ENCODE data around the gene WEE2.

GRCh38 chr7:141699860-141700259, 8.3 kb upstream of the WEE2 start:
- TF ChIP-seq POLR2A (IDR thresholded peaks at IDR 0.05), result no peak
- TF ChIP-seq, protein P1, sequence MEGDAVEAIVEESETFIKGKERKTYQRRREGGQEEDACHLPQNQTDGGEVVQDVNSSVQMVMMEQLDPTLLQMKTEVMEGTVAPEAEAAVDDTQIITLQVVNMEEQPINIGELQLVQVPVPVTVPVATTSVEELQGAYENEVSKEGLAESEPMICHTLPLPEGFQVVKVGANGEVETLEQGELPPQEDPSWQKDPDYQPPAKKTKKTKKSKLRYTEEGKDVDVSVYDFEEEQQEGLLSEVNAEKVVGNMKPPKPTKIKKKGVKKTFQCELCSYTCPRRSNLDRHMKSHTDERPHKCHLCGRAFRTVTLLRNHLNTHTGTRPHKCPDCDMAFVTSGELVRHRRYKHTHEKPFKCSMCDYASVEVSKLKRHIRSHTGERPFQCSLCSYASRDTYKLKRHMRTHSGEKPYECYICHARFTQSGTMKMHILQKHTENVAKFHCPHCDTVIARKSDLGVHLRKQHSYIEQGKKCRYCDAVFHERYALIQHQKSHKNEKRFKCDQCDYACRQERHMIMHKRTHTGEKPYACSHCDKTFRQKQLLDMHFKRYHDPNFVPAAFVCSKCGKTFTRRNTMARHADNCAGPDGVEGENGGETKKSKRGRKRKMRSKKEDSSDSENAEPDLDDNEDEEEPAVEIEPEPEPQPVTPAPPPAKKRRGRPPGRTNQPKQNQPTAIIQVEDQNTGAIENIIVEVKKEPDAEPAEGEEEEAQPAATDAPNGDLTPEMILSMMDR (IDR thresholded peaks at IDR 0.05), result no peak
- TF ChIP-seq POLR2AphosphoS5 (IDR thresholded peaks at IDR 0.05), result no peak

All from stomach (tissue), 4 donors.